Activated effector memory CD4-positive, alpha-beta T cell treated with anti-CD3 and anti-CD28 coated beads, Interleukin-2, amount 50 U/mL, for 16 hours (primary cell): ENCODE data around the gene ANP32B.
"Not testable (repeated sequence)": the region's sequence is repeated elsewhere in the genome, so short reads cannot be mapped to it uniquely, and the experiment has no call there.

ENCODE experiments used
- DNase-seq: peaks from one replicate; pipeline ENCODE4 v3.0.0-alpha.2; 2020

The ANP32B gene

DNA sequence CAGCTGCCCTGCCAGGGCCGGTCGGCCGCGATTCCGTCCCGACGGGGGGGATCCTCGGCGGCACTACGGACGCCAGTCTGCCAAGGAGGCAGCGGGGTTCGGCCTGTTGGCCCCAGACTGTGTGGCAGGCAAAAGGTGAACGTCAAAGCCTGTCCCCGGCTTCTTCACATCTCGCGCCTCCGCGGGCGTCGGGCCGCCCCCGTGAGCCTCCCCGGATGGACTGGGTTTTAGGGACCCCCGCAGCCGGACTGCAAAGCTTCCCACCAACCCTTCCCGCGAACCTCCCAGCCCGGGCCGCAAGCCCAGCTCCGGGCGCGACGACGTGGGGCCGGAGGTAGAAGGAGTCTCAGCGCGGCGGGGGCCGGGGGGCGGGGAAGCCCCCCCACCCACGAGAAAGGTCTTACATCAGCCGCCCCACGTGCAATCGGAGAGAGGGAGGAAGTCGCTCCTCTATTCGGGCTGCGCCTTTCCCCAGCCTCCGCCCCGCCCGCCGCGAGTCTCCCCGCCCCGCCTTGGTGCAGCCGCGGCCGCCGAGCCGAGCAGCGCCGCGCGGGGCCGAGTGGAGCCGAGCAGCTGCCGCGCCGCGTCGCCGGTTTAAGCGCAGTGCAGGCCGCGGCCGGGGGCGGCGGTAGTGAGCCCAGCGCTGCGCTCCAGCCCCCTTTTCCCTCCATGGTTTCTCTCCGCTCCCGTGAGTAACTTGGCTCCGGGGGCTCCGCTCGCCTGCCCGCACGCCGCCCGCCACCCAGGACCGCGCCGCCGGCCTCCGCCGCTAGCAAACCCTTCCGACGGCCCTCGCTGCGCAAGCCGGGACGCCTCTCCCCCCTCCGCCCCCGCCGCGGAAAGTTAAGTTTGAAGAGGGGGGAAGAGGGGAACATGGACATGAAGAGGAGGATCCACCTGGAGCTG lies at the start of gene ANP32B:
Gene ANP32B (plus strand): TSS at position 659 of the 906 bp plus-strand sequence. CDS start 215 bp downstream, at position 874.
- peak; percentile 98 for DNase-seq

DNA sequence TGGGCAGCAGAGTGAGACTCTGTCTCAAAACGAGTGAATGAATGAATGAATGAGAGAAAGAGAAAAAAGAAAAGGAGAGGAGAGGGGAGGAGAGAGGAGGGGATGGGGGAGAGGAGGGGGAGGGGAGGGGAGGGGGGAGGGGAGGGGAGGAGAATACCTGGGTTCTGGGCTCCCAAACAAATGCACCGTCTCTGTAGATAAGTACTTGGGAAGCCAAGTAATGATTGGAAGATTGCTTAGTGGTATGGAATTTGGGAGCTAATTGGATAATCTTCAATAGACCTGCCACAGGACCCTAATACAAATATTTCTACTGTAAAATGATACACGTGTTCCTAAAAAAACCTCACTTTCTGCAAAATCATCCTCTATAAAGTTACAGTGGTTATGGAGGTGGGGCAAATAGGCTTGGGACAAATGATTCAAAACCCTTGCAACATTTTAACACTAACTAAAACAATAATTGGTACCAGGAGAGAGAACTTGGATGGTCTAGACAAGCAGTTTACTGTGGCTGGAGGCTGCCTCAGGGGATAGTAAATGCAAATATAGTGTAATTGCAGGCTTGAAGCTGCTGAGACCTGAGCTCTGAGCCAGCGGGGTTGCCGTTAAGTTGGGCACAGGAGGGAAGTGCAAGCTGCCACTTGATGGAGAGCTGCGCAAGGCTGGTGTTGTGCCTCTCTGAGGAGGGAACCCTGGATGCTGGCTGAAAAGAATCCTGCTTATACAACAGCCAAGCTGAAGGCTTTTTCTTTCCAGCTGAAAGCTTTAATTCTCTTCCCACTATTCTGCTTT lies 48.6 kb upstream of the ANP32B start:
- DNase-seq, result no peak

DNA sequence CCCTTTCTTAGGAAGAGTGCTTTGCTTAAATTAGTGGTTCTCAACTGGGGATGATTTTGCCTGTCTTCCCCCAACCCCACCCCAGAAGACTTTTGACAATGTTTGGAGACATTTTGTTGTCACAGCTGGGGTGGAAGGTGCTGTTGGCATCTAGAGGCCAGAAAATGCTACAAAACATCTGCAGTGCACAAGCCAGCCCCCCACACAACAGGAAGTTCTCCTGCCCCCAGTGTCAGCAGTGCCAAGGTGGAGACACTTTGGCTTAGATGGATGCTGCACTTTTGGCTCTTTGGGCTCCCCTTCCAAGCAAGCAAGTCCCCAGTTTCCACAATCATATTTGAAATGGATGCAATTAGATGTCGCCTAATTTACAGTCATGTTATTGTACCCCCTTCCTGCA lies 47.9 kb upstream of the ANP32B start:
- DNase-seq, result no peak

GRCh38 chr9:97936998-97937397 lies 46.1 kb upstream of the ANP32B start:
- no peak for DNase-seq

GRCh38 chr9:97938081-97938644 lies 45.0 kb upstream of the ANP32B start, which contains the start of gene HEMGN:
HEMGN (minus strand) TSS chr9:97938172; CDS start chr9:97938136, 36 bp downstream.
- peak; percentile 66 for DNase-seq

- no peak for DNase-seq
Observed at GRCh38 chr9:97940233-97940632, 42.9 kb upstream of the ANP32B start.

GRCh38 chr9:97940741-97941140 lies 42.4 kb upstream of the ANP32B start:
- no peak for DNase-seq

- no peak for DNase-seq
Observed at GRCh38 chr9:97941323-97941722, 41.8 kb upstream of the ANP32B start.

DNA sequence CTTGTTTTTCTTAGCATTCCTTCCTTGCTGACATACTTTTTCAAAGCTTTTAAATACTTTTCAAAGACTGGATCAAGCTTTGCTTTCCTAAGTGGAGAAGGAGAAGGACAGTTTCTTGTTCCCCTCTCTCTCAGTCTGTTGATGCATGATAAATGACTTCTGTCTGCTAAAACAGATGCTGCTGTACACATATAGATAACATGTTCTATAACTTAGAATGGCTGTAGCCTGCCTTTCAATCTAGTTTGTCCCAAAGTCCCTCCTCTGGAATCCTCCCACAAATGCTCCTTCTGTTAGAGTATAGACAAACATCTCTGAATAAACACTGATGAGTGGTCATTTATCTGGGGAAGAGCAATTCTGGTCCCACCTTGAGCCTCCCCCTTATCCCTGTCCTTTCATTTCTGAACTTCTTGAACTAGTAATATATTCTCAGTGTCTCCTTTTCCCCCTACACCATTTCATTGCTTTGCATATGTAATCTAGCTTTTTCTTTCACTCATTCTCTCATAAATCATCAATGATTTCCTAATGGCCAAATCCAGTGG lies 39.8 kb upstream of the ANP32B start:
- DNase-seq, result no peak

DNA sequence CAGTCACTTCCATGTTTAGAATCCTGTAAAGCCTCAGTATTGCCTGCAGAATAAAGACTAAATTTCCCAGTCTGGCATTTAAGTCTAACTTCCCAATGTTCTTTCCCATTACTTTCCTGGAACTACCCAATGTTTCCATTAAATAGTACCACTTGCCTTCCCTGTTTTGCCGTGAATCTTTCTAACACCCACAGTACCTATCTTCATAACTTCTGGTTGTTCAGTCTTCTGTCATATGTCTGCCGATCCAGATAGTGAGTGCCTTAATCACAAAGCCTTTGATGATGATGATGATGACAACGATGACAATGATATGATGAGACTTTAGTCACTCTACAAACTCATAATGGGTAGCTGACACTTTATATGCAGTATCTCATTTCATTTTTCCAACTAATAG lies 38.5 kb upstream of the ANP32B start:
- no peak for DNase-seq

DNA sequence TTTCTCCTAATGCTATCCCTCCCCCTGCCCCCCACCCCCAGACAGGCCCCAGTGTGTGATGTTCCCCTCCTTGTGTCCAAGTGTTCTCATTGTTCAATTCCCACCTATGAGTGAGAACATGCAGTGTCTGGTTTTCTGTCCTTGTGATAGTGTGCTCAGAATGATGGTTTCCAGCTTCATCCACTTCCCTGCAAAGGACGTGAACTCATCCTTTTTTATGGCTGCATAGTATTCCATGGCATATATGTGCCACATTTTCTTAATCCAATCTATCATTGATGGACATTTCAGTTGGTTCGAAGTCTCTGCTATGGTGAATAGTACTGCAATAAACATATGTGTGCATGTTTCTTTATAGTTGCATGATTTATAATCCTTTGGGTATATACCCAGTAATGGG lies 37.7 kb upstream of the ANP32B start:
- DNase-seq, result not testable (repeated sequence)

DNA sequence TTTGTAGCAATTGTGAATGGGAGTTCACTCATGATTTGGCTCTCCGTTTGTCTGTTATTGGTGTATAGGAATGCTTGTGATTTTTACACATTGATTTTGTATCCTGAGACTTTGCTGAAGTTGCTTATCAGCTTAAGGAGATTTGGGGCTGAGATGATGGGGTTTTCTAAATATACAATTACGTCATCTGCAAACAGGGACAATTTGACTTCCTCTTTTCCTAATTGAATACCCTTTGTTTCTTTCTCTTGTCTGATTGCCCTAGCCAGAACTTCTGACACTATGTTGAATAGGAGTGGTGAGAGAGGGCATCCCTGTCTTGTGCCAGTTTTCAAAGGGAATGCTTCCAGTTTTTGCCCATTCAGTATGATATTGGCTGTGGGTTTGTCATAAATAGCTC lies 36.0 kb upstream of the ANP32B start:
- not testable (repeated sequence) for DNase-seq

DNA sequence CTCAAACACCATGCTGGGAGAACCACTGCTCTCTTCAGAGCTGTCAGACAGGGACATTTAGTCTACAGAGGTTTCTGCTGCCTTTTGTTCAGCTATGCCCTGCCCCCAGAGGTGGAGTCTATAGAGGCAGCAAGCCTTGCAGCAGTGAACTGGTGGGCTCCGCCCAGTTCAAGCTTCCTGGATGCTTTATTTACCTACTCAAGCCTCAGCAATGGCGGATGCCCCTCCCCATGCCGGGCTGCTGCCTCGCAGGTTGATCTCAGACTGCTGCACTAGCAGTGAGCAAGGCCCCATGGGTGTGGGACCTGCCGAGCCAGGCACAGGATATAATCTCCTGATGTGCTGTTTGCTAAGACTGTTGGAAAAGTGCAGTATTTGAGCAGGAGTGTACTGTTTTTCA lies 32.3 kb upstream of the ANP32B start:
- not testable (repeated sequence) for DNase-seq

- DNase-seq, result peak; percentile 79
Observed at GRCh38 chr9:97954550-97954989, 28.6 kb upstream of the ANP32B start.

GRCh38 chr9:97956331-97956730 lies 26.8 kb upstream of the ANP32B start:
- DNase-seq, result no peak

DNA sequence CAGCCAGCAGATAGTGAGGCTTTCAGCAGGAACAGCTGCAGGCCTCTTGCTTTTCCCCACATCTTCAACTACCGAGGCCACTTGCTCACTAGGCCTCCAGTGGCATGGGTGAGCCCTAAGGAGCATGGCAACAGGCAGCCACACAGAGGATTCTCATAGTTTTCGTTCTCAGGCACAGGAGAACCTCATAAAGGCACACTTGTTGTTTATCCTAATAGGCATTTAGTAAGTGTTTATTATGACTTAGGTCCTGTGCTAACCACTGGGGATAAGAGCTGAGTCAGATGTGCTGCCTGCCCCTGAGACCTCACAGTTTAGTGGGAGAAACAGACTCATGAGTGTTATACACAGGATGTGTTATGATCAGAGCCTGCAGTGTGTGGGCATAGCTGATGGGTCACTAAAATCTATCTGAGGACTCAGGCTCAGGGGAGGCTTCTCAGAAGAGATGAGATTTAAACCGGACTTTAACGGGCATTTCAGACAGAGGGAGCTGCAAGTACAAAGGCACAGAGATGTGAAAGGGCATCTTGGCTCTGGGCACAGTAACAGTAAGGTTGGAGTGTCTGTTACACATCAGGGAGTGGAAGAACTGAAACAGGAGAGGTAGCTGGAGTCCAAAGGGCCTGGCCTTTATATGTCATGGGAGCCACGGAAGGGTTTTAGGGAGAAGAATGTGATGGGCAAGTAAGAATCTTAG lies 24.2 kb upstream of the ANP32B start:
- no peak for DNase-seq

GRCh38 chr9:97959585-97959984 lies 23.6 kb upstream of the ANP32B start:
- DNase-seq, result no peak

GRCh38 chr9:97960678-97961328 lies 22.3 kb upstream of the ANP32B start:
- DNase-seq, result not testable (repeated sequence)

- DNase-seq, result no peak
Observed at GRCh38 chr9:97961361-97961760, 21.8 kb upstream of the ANP32B start.

GRCh38 chr9:97962136-97962535 lies 21.0 kb upstream of the ANP32B start:
- DNase-seq, result no peak

GRCh38 chr9:97962575-97962974 lies 20.6 kb upstream of the ANP32B start:
- no peak for DNase-seq

GRCh38 chr9:97963232-97963631 lies 19.9 kb upstream of the ANP32B start:
- no peak for DNase-seq
